H9 (cell line): ENCODE results near the gene NPR1. TPM values are rescaled to one million over a fixed set of nuclear protein-coding genes. Genes with fewer than 3 reads are reported as not detected.
"Not testable (repeated sequence)": the region's sequence is repeated elsewhere in the genome, so short reads cannot be mapped to it uniquely, and the experiment has no call there.

Experiments
- DNase-seq: peaks from one replicate; pipeline ENCODE4 v3.0.0-alpha.2; 2017
- H2AFZ ChIP-seq: one replicate; pipeline ENCODE4 v1.6.1; 2013; ENCODE audit warnings: mild to moderate bottlenecking, low read length, control low read depth, moderate library complexity
- H2AK5ac ChIP-seq: 2 replicates; pipeline ENCODE4 v1.6.1; 2013; ENCODE audit warnings: low read length, control low read depth, mixed read lengths; ENCODE audit not compliant: insufficient read length
- H2BK120ac ChIP-seq: one replicate; pipeline ENCODE4 v1.6.1; 2013; ENCODE audit warnings: low read depth, mild to moderate bottlenecking, low read length, control low read depth, inconsistent platforms; ENCODE audit not compliant: poor library complexity, severe bottlenecking
- H2BK12ac ChIP-seq: 2 replicates; pipeline ENCODE4 v1.6.1; 2013; ENCODE audit warnings: low read length, control low read depth, mixed read lengths, low read depth; ENCODE audit not compliant: insufficient read length
- H2BK15ac ChIP-seq: 2 replicates; pipeline ENCODE4 v1.6.1; 2013; ENCODE audit warnings: low read depth, low read length, control low read depth
- H2BK20ac ChIP-seq: one replicate; pipeline ENCODE4 v1.6.1; 2013; ENCODE audit warnings: low read depth, mild to moderate bottlenecking, low read length, control low read depth, inconsistent platforms; ENCODE audit not compliant: poor library complexity, severe bottlenecking
- H2BK5ac ChIP-seq: 2 replicates; pipeline ENCODE4 v1.6.1; 2013; ENCODE audit warnings: low read length, control low read depth, mixed read lengths; ENCODE audit not compliant: insufficient read length
- H3K14ac ChIP-seq: 2 replicates; pipeline ENCODE4 v1.6.1; 2013; ENCODE audit warnings: low read length, control low read depth; ENCODE audit not compliant: insufficient read depth
- H3K18ac ChIP-seq: 2 replicates; pipeline ENCODE4 v1.6.1; 2013; ENCODE audit warnings: low read depth, mild to moderate bottlenecking, mixed read lengths, low read length, control low read depth; ENCODE audit not compliant: insufficient read length
- H3K23ac ChIP-seq: 2 replicates; pipeline ENCODE4 v1.6.1; 2013; ENCODE audit warnings: low read length, control low read depth, mixed read lengths, low read depth; ENCODE audit not compliant: insufficient read length
- H3K23me2 ChIP-seq: 2 replicates; pipeline ENCODE4 v1.6.1; 2013; ENCODE audit warnings: low read depth, mild to moderate bottlenecking, mixed read lengths, low read length, control low read depth; ENCODE audit not compliant: insufficient read length, poor library complexity, severe bottlenecking
- H3K27ac ChIP-seq: 2 replicates; pipeline ENCODE4 v1.5.1; 2013; ENCODE audit warnings: low read length, control low read depth, mixed read lengths, low read depth; ENCODE audit not compliant: insufficient read length
- H3K27me3 ChIP-seq: 2 replicates; pipeline ENCODE4 v1.6.1; 2013; ENCODE audit warnings: low read length, control low read depth, inconsistent platforms; ENCODE audit not compliant: insufficient read depth
- H3K4ac ChIP-seq: 2 replicates; pipeline ENCODE4 v1.6.1; 2013; ENCODE audit warnings: low read depth, mild to moderate bottlenecking, control low read depth, inconsistent platforms, low read length, moderate library complexity
- H3K4me1 ChIP-seq: 2 replicates; pipeline ENCODE4 v1.6.1; 2013; ENCODE audit warnings: low read length, control low read depth, inconsistent platforms; ENCODE audit not compliant: insufficient read depth
- H3K4me2 ChIP-seq: 2 replicates; pipeline ENCODE4 v1.6.1; 2013; ENCODE audit warnings: low read length, control low read depth, mixed read lengths; ENCODE audit not compliant: insufficient read length, insufficient read depth
- H3K56ac ChIP-seq: 2 replicates; pipeline ENCODE4 v1.6.1; 2013; ENCODE audit warnings: low read depth, mild to moderate bottlenecking, mixed read lengths, low read length, control low read depth; ENCODE audit not compliant: insufficient read length
- H3K79me1 ChIP-seq: 2 replicates; pipeline ENCODE4 v1.6.1; 2013; ENCODE audit warnings: low read depth, mild to moderate bottlenecking, moderate library complexity, low read length, control low read depth, inconsistent platforms; ENCODE audit not compliant: insufficient read depth, poor library complexity, severe bottlenecking
- H3K79me2 ChIP-seq: 2 replicates; pipeline ENCODE4 v1.6.1; 2013; ENCODE audit warnings: low read length, control low read depth, inconsistent platforms; ENCODE audit not compliant: insufficient read depth
- H3K9ac ChIP-seq: 2 replicates; pipeline ENCODE4 v1.6.1; 2013; ENCODE audit warnings: low read length, control low read depth, mixed read lengths; ENCODE audit not compliant: insufficient read length; ENCODE audit errors: extremely low read depth
- H3K9me3 ChIP-seq: one replicate; pipeline ENCODE4 v1.6.1; 2013; ENCODE audit warnings: low read depth, low read length, inconsistent platforms; ENCODE audit not compliant: control insufficient read depth
- H3T11ph ChIP-seq: one replicate; pipeline ENCODE4 v1.6.1; 2013; ENCODE audit warnings: mild to moderate bottlenecking, low read length, control low read depth, inconsistent platforms
- H4K20me1 ChIP-seq: one replicate; pipeline ENCODE4 v1.6.1; 2013; ENCODE audit not compliant: control insufficient read depth, insufficient read length, insufficient read depth
- H4K5ac ChIP-seq: 2 replicates; pipeline ENCODE4 v1.6.1; 2013; ENCODE audit warnings: low read depth, mild to moderate bottlenecking, mixed read lengths, low read length, control low read depth; ENCODE audit not compliant: insufficient read length
- H4K8ac ChIP-seq: replicated peaks from 2 replicates; pipeline ENCODE4 v1.6.1; 2013; ENCODE audit warnings: low read length, control low read depth, mixed read lengths, low read depth; ENCODE audit not compliant: insufficient read length
- H4K91ac ChIP-seq: 2 replicates; pipeline ENCODE4 v1.6.1; 2013; ENCODE audit warnings: low read depth, mild to moderate bottlenecking, moderate library complexity, mixed read lengths, low read length, control low read depth; ENCODE audit not compliant: insufficient read length
- H3K27ac Mint-ChIP-seq, 3 experiments: 2 replicates in 2 of 3; 3 replicates in 1 of 3; pipeline ENCODE4 v1.8.0; 2020 to 2021; ENCODE audit warnings: mixed read lengths in 3 of 3, mild to moderate bottlenecking in 1 of 3, moderate library complexity in 1 of 3
- H3K27me3 Mint-ChIP-seq: 2 replicates; pipeline ENCODE4 v1.8.0; 2021; ENCODE audit warnings: low read depth, mild to moderate bottlenecking, moderate library complexity, mixed read lengths
- H3K36me3 Mint-ChIP-seq, 3 experiments: 2 replicates in 2 of 3; 3 replicates in 1 of 3; pipeline ENCODE4 v1.8.0; 2020 to 2021; ENCODE audit warnings: low read depth in 3 of 3, mixed read lengths in 3 of 3; ENCODE audit not compliant: insufficient read depth in 1 of 3
- H3K4me1 Mint-ChIP-seq, 2 experiments: 2 replicates each; pipeline ENCODE4 v1.8.0; 2020; ENCODE audit warnings: mixed read lengths in 2 of 2
- H3K4me3 Mint-ChIP-seq, 2 experiments: 2 replicates in 1 of 2; 3 replicates in 1 of 2; pipeline ENCODE4 v1.8.0; 2020 to 2021; ENCODE audit warnings: mild to moderate bottlenecking in 2 of 2, mixed read lengths in 2 of 2, moderate library complexity in 1 of 2
- H3K9me3 Mint-ChIP-seq, 2 experiments: 2 replicates in 1 of 2; 3 replicates in 1 of 2; pipeline ENCODE4 v1.8.0; 2020; ENCODE audit warnings: mild to moderate bottlenecking in 2 of 2, mixed read lengths in 2 of 2, moderate library complexity in 1 of 2
- WGBS: extraction: QIAGEN DNeasy Blood & Tissue Kit; methylation state at CpG from one replicate; pipeline ENCODE4 v1.1.7; 2013; ENCODE audit warnings: missing lambda C conversion rate, low lambda C conversion rate, mixed read lengths; ENCODE audit not compliant: insufficient read length; ENCODE audit errors: extremely low coverage; 5-methylcytosine and 5-hydroxymethylcytosine counted together
- total RNA-seq: library from RNA; stranded (reverse); gene quantifications from 2 replicates; pipeline ENCODE4 v1.2.1, GENCODE V29; 2021
- TF ChIP-seq, protein P1 (sequence below): fragments of 200-600 bp; sonication (generic); conservative IDR thresholded peaks from 3 replicates; pipeline ENCODE4 v1.8.0; 2021; ENCODE audit warnings: antibody characterized with exemption, mild to moderate bottlenecking

NPR1 gene
- total RNA-seq, 1 experiment from 2014 or later, result 8.6 TPM

GRCh38 chr1:153711026-153711425, 32.5 kb downstream of the NPR1 start:
- H3K27me3 ChIP-seq, result no peaks in the 10 kb centered on the region
- H3K79me1 ChIP-seq, result no peaks in the 10 kb centered on the region
- H4K91ac ChIP-seq, result no peak overlapping the region
- WGBS, result no CpG with 5 or more reads among the region's 7 CpGs
- no peak overlapping the region for H2BK5ac ChIP-seq
- Mint-ChIP-seq H3K36me3 (no peaks in the 10 kb centered on the region), H3K27ac (no peak overlapping the region; a peak in 1 of 7 replicates), H3K4me1 (peaks cover 4% of the 10 kb centered on the region in 2 experiments; a peak in 2 of 4 replicates), H3K27me3 (no peaks in the 10 kb centered on the region; the same call in none of the 2 replicates), H3K4me3 (no peak overlapping the region), H3K9me3 (no peaks in the 10 kb centered on the region)
- TF ChIP-seq, protein P1, sequence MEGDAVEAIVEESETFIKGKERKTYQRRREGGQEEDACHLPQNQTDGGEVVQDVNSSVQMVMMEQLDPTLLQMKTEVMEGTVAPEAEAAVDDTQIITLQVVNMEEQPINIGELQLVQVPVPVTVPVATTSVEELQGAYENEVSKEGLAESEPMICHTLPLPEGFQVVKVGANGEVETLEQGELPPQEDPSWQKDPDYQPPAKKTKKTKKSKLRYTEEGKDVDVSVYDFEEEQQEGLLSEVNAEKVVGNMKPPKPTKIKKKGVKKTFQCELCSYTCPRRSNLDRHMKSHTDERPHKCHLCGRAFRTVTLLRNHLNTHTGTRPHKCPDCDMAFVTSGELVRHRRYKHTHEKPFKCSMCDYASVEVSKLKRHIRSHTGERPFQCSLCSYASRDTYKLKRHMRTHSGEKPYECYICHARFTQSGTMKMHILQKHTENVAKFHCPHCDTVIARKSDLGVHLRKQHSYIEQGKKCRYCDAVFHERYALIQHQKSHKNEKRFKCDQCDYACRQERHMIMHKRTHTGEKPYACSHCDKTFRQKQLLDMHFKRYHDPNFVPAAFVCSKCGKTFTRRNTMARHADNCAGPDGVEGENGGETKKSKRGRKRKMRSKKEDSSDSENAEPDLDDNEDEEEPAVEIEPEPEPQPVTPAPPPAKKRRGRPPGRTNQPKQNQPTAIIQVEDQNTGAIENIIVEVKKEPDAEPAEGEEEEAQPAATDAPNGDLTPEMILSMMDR, result no peak
- H2AK5ac ChIP-seq, result no peak overlapping the region
- no peak overlapping the region for H3K23ac ChIP-seq
- no peaks in the 10 kb centered on the region for H3K23me2 ChIP-seq
- H3K79me2 ChIP-seq, result no peaks in the 10 kb centered on the region
- H2AFZ ChIP-seq, result no peak overlapping the region
- H2BK20ac ChIP-seq, result no peak overlapping the region
- no peak overlapping the region for H3K14ac ChIP-seq
- no peak overlapping the region for H3K27ac ChIP-seq
- no peak overlapping the region for H2BK15ac ChIP-seq
- no peak overlapping the region for H3K9ac ChIP-seq
- no peaks in the 10 kb centered on the region for H3K4me1 ChIP-seq
- H3T11ph ChIP-seq, result no peak overlapping the region
- no peak overlapping the region for H3K18ac ChIP-seq
- H3K9me3 ChIP-seq, result no peaks in the 10 kb centered on the region
- no peak overlapping the region for H3K56ac ChIP-seq
- H4K8ac ChIP-seq, result no peak overlapping the region
- no peak overlapping the region for H4K5ac ChIP-seq
- no peak overlapping the region for H3K4ac ChIP-seq
- no peaks in the 10 kb centered on the region for H4K20me1 ChIP-seq
- no peak for DNase-seq
- H2BK12ac ChIP-seq, result no peak overlapping the region
- H2BK120ac ChIP-seq, result no peak overlapping the region
- no peak overlapping the region for H3K4me2 ChIP-seq

- H3K27me3 ChIP-seq, H3K4me1 ChIP-seq, H3K79me2 ChIP-seq, H3K9me3 Mint-ChIP-seq, H2BK120ac ChIP-seq, H3K36me3 Mint-ChIP-seq, H2BK12ac ChIP-seq, H3K4me2 ChIP-seq, H3K4ac ChIP-seq, H2AFZ ChIP-seq, H4K20me1 ChIP-seq, H4K5ac ChIP-seq, H3K23ac ChIP-seq, H3K18ac ChIP-seq, H3K4me1 Mint-ChIP-seq, H3K23me2 ChIP-seq, H3K9ac ChIP-seq, H2BK20ac ChIP-seq, H3K27ac Mint-ChIP-seq, H4K91ac ChIP-seq, H3K56ac ChIP-seq, H2BK15ac ChIP-seq, H3K27me3 Mint-ChIP-seq, H3K14ac ChIP-seq, H3K27ac ChIP-seq, DNase-seq, H3K4me3 Mint-ChIP-seq, H3K9me3 ChIP-seq, H3T11ph ChIP-seq, H2AK5ac ChIP-seq, H3K79me1 ChIP-seq, H2BK5ac ChIP-seq, H4K8ac ChIP-seq: not testable (repeated sequence)
- WGBS, result no CpG with 5 or more reads among the region's 5 CpGs
Measured at GRCh38 chr1:153716211-153716610, 37.7 kb downstream of the NPR1 start.
